ENCODE measurements around the gene CFAP65.

Gene CFAP65

GRCh38 chr2:218988650-218989049 lies 52.7 kb downstream of the CFAP65 start:
- no peak for FAIRE-seq

- no peak for FAIRE-seq
Measured at GRCh38 chr2:218988164-218988563, 53.2 kb downstream of the CFAP65 start.

GRCh38 chr2:218986148-218986761 lies 55.1 kb downstream of the CFAP65 start:
- FAIRE-seq = no peak

GRCh38 chr2:218985325-218986091 lies 55.8 kb downstream of the CFAP65 start:
- FAIRE-seq = no peak

GRCh38 chr2:218985021-218985324 lies 56.3 kb downstream of the CFAP65 start, which contains the start of gene FEV:
Gene FEV, minus strand, starts transcription at chr2:218985184. Its CDS starts 109 bp downstream, at chr2:218985075.
- no peak for FAIRE-seq

GRCh38 chr2:218984239-218985020 lies 56.9 kb downstream of the CFAP65 start:
- no peak for FAIRE-seq

GRCh38 chr2:218983934-218984238 lies 57.4 kb downstream of the CFAP65 start:
- no peak for FAIRE-seq

- FAIRE-seq = no peak
Measured at GRCh38 chr2:218983263-218983933, 57.9 kb downstream of the CFAP65 start.

- FAIRE-seq = no peak
Measured at GRCh38 chr2:218982586-218983262, 58.6 kb downstream of the CFAP65 start.

- FAIRE-seq = no peak
Measured at GRCh38 chr2:218981881-218982585, 59.3 kb downstream of the CFAP65 start.

- FAIRE-seq = no peak
Measured at GRCh38 chr2:218981390-218981880, 59.9 kb downstream of the CFAP65 start.

- no peak for FAIRE-seq
Measured at GRCh38 chr2:218980735-218981389, 60.5 kb downstream of the CFAP65 start.

GRCh38 chr2:218979846-218980734 lies 61.2 kb downstream of the CFAP65 start:
- FAIRE-seq = no peak

- FAIRE-seq = no peak
Measured at GRCh38 chr2:218975060-218975777, 66.1 kb downstream of the CFAP65 start.

- FAIRE-seq = no peak
Measured at GRCh38 chr2:218970894-218971293, 70.4 kb downstream of the CFAP65 start.

GRCh38 chr2:218964041-218964771 lies 77.1 kb downstream of the CFAP65 start:
- FAIRE-seq = peak; percentile 96

GRCh38 chr2:218963601-218964000 lies 77.7 kb downstream of the CFAP65 start:
- FAIRE-seq = no peak

GRCh38 chr2:218962859-218963492 lies 78.3 kb downstream of the CFAP65 start:
- peak; percentile 93 for FAIRE-seq
